Endometrium (tissue), 2 donors: ENCODE results near the gene FKBP14.

Experiments
- FAIRE-seq: peaks from 2 replicates; lab custom pipeline; 2012; peaks lifted over from hg19 to GRCh38; lab: Jason Lieb, UNC
- donor health status: control.
- donor health status: control.

FKBP14 gene

GRCh38 chr7:30032310-30033125 lies 6.0 kb upstream of the FKBP14 start:
- no peak for FAIRE-seq

DNA sequence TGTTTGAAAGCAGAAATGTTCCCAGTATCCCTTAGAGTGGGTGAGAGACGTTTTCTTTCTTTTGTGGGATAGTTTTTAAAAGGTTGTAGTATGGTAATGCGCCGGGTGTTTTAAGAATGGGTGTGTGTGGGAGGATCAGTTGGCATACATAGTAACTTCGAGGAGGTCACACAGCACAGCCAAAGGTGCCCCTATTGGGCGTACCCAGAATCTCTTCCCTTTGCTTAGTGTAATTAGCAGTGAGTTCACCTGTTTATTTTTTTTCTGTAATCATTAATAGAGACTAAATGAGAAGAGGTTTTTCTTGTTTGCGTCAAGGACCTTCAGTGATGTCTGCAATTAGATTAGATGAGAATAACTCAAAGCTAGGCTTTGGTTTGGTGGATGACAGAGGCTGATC lies 3.2 kb upstream of the FKBP14 start:
- FAIRE-seq: no peak

GRCh38 chr7:30028749-30029635 lies 2.5 kb upstream of the FKBP14 start:
- FAIRE-seq: no peak

- FAIRE-seq: no peak
These were observed 1.8 kb upstream of the FKBP14 start, which contains the start of gene PLEKHA8 for GRCh38 chr7:30028216-30028748. PLEKHA8 (plus strand) TSS chr7:30028412; CDS start chr7:30028763, 351 bp downstream.

- no peak for FAIRE-seq
These were observed 1.3 kb upstream of the FKBP14 start for GRCh38 chr7:30027740-30028215.

- FAIRE-seq: no peak
These were observed 559 bp upstream of the FKBP14 start for GRCh38 chr7:30027065-30027456.

DNA sequence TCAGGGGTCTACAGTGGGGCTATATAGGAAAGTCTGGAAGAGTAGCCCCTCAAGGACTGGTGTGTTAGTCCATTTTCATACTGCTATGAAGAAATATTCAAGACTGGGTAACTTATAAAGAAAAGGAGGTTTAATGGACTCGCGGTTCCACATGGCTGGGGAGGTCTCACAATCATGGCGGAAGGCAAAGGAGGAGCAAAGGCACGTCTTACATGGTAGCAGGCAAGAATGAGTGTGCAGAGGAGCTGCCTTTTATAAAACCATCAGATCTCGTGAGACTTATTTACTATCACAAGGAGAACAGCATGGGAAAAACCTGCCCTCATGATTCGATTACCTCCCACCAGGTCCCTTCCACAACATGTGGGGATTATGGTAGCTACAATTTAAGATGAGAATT lies 3.0 kb downstream of the FKBP14 start:
- no peak for FAIRE-seq

DNA sequence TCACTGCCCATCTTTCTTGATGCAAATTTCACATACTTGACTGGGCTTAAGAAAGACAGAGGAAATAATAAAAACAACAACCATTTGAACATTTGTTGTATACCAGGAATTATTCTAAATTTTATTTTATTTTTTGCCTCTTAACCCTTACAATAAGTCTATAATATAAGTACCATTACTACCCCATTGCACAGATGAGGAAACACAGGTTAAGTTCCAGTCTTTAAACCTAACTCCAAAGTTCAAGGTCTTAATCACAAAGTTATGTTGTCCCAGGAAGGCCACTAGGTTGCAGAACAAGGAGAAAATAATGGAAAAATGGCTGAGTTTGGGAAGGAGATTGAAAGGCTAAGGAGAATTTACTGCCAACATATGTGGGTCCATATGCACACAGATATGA lies 3.5 kb downstream of the FKBP14 start:
- FAIRE-seq: no peak

DNA sequence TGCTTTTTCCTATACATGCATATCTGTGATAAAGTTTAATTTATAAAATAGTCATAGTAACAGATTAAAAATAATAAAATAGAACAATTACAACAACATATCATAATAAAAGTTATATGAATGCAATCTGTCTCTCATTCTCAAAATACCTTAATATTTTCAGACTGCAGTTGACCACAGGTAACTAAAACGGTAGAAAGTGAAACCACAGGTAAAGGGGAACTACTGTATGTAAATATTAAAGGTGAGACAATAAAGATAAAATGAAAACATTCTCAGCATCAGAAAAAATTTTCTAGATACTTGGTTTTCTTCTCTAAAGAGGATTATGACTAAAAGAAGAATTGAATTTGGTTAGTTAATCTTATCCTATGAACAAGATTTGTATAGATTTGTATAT lies 6.0 kb downstream of the FKBP14 start:
- FAIRE-seq: no peak

DNA sequence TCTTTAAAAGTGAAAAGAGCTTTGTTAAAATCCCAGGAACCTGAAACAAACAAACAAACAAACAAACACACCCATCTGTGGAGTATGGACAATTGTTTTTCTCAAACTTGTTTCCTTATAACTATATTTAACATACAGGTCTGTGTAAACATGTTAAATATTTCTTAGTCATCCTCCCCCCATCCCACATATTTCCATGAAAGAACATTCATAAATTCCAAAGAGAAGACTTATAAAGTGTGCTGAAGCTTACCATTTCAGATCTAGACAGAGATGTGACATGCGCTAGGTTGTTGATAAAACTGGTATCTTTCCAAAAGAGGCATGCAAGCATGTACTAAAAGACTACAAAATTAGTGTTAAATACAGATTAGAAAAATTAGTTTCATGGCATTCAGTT lies 6.5 kb downstream of the FKBP14 start:
- FAIRE-seq: no peak

DNA sequence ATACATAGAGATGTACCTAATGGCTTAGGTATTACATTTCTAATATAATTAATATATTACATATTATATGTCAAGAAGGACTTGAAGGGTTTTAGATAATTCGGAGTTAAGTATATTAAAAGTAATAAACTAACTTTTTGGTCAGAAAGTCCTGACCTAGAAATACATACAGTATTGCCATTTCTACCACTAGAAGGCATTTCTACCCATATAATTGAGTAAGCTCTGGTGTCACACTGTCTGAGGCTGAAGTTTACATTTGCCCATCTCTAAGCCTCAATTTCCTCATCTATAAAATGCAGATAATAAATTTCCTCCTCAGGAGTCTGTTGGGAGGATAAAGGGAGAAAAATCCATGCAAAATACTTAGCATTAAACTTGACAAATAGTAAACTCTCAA lies 7.1 kb downstream of the FKBP14 start:
- FAIRE-seq: no peak

DNA sequence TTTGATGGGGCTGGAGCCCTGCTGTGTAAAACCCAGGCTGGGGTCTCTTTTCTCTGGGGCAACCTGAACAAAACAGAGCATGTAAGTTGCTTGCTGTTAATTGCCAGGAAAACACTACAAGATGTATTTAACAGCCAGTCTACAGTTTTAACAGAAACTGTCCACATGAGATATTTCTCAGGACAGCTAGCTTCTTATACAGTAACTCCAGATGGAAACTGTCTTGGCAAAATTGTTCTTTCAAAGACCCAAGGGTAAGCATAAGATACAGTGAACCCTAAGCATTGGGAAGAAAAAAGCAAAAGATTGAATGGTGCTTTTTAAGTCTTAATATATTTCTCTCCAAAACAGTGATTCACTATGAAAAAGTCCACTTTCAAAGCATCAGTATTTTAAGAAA lies 8.1 kb downstream of the FKBP14 start:
- FAIRE-seq: no peak

DNA sequence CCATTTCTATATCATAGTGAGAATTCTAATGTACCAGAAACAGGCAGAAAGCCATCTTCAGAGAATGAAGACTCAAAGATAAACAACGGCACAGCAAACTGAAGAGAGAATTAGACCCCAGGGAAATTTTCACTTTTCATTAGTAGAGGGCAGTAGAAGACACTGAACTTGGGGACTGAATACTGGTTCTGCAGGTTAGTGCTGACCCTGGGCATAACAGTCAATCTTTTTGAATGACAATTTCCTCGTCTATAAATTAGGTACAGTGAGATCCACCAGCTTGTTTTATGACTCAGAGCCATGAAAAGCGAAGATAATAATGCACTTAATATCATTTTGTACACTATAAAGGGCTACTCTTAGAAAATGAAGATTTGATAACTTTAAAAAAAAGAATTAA lies 13.7 kb downstream of the FKBP14 start:
- FAIRE-seq: no peak

- no peak for FAIRE-seq
These were observed 16.5 kb downstream of the FKBP14 start for GRCh38 chr7:30010021-30010420.

DNA sequence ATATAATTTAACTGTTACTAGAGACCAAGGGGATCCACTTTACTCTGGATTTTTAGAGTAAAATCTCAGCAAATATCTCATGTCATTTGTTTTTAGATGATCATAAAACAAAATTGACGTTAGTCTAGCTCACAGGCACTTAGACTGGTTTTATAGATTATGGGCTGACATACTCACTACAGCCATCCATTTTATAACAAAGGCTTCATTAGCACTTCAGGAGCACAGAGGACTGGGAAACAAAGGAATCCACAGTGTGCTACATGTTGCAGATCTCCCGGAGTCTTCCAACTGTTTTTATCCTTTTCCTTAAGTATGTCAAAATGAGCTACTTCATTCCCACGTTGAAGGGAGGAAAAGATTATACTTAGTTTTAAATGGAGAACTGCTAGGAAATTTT lies 21.0 kb downstream of the FKBP14 start:
- FAIRE-seq: no peak

- FAIRE-seq: no peak
These were observed 23.4 kb downstream of the FKBP14 start for GRCh38 chr7:30003098-30003497.

GRCh38 chr7:30001998-30002397 lies 24.5 kb downstream of the FKBP14 start:
- FAIRE-seq: no peak

GRCh38 chr7:29998489-29998888 lies 28.0 kb downstream of the FKBP14 start:
- FAIRE-seq: no peak

GRCh38 chr7:29996321-29996720 lies 30.2 kb downstream of the FKBP14 start:
- no peak for FAIRE-seq

DNA sequence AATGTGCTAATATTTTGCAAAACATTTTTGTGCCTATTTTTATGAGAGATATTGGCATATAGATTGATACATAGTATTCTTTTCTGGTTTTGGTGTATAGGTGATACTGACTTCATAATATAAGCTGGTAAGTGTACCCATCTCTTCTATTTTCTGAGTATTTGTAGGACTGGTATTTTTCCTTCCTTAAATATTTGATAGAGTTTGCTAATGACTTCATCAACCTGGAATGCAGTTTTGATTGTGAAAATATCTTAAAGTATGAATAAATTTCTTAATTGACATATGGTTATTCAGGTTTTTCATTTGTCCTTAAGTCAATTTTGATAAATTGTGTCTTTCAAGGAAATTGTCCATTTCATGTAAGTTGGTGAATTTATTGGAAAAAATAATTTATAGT lies 30.9 kb downstream of the FKBP14 start:
- no peak for FAIRE-seq

- no peak for FAIRE-seq
These were observed 33.4 kb downstream of the FKBP14 start for GRCh38 chr7:29993140-29993539.

DNA sequence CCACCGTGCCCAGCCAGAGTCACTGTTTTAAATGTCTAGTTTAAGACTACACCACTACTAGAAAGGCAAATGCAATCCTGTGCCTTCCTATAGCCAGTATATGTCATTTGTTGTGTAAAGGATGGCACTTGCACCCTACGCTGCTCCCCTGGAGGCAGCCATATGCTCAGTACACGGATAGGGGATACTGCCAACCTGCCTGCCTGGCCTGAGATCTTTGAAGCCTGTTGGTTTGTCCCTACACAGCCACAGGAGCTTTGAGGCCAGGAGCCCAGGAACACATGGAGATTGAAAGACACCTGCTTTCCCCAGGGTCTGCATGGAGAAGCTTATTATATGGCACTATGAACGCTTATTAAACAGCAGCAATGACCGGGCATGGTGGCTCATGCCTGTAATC lies 34.6 kb downstream of the FKBP14 start:
- FAIRE-seq: no peak

DNA sequence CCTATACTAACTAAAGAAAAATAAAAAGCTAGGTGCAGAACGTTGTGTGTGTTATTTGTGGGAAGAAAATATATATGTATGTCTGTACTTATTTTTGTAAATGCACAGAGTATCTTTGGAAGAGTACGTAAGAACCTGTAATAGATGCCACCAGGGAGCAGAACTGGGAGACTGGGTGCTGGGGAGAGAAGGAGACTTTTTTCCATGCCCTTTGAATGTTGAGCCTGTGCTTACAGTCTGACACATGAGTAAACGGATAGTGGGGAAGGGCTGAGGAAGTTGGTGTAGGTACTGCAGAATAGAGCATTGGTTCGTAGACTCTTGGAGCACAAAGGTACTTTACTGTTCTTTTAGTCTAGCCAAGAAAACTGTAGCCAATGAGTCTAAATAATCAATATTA lies 35.6 kb downstream of the FKBP14 start:
- FAIRE-seq: no peak
